ENCODE data around the gene AQP6. TPM values are rescaled to one million over a fixed set of nuclear protein-coding genes. Genes with fewer than 3 reads are reported as not detected.

The AQP6 gene
- total and polyA plus RNA-seq, 2 donors (not counting 1 experiment from before 2014, with no cell fraction given) = 0.17 TPM; not detected in 1

GRCh38 chr12:50026691-50027090 is 53.9 kb downstream of the AQP6 start:
- peaks cover 36% of the 10 kb centered on the region for H3K79me2 ChIP-seq (ENCODE audit: control insufficient read depth, insufficient read depth, low read length)
- no peak overlapping the region for H3K27ac ChIP-seq (ENCODE audit: insufficient read depth, low read length)
- H3K27me3 ChIP-seq (ENCODE audit: control insufficient read depth, insufficient read depth, low read length) = no peaks in the 10 kb centered on the region
- no peaks in the 10 kb centered on the region for H3K36me3 ChIP-seq (ENCODE audit: control insufficient read depth, insufficient read depth, low read length)
- H3K4me3 ChIP-seq (replicated peaks in 1 of 4; ENCODE audit: control extremely low read depth in 1 of 4, insufficient read depth in 1 of 4, low read depth in 3 of 4, low read length in 4 of 4) = no peak overlapping the region
- H3K9me3 ChIP-seq (ENCODE audit: control insufficient read depth, insufficient read depth, low read depth, low read length) = no peaks in the 10 kb centered on the region
- H3K4me1 ChIP-seq (ENCODE audit: control insufficient read depth, extremely low read depth, insufficient read depth, low read length) = no peaks in the 10 kb centered on the region
- no peak overlapping the region for H3K9ac ChIP-seq (ENCODE audit: insufficient read depth, low read length)
- no peak overlapping the region for H3K4me2 ChIP-seq (ENCODE audit: extremely low read depth, insufficient read depth, low read length)
- H2AFZ ChIP-seq (ENCODE audit: low read length) = no peak overlapping the region
- no peak for TF ChIP-seq EZH2 (IDR thresholded peaks at IDR 0.05; ENCODE audit: low read length, missing control alignments)
- TF ChIP-seq CTCF (conservative IDR thresholded peaks at IDR 0.05 in 1 of 2, IDR thresholded peaks at IDR 0.05 in 1 of 2; ENCODE audit: low read depth in 1 of 2, low read length in 2 of 2) = no peak
- H4K20me1 ChIP-seq (ENCODE audit: control insufficient read depth, extremely low read depth, insufficient read depth, low read length) = no peaks in the 10 kb centered on the region
- DNase-seq (ENCODE audit: low read depth in 2 of 2) = no peak

Other genes starting within 250 kb of the AQP6 start
- 369 and 432 TPM in 2 replicates for gene TMBIM6, start 231.4 kb upstream of the AQP6 start, total RNA-seq
- 830 and 879 TPM in 2 replicates for gene TMBIM6, start 231.4 kb upstream of the AQP6 start, polyA plus RNA-seq
- 11.6 and 14.2 TPM in 2 replicates for gene NCKAP5L, start 144.5 kb upstream of the AQP6 start, total RNA-seq
- gene NCKAP5L, start 144.5 kb upstream of the AQP6 start, polyA plus RNA-seq = 3.9 TPM in 2 replicates
- 4.5 and 7.2 TPM in 2 replicates for gene BCDIN3D, start 129.8 kb upstream of the AQP6 start, total RNA-seq
- gene BCDIN3D, start 129.8 kb upstream of the AQP6 start, polyA plus RNA-seq = 2.5 and 3.2 TPM in 2 replicates
- gene FAIM2, start 69.0 kb upstream of the AQP6 start, total RNA-seq = 0.50 and 3.6 TPM in 2 replicates
- 1.00 and 7.3 TPM in 2 replicates for gene FAIM2, start 69.0 kb upstream of the AQP6 start, polyA plus RNA-seq
- not detected in 2 replicates for gene AQP2, start 22.2 kb upstream of the AQP6 start, total RNA-seq
- gene AQP2, start 22.2 kb upstream of the AQP6 start, polyA plus RNA-seq = not detected in 2 replicates
- under 0.01 TPM in 1 of 2 replicates, not detected in the other for gene AQP5, start 11.1 kb upstream of the AQP6 start, total RNA-seq
- gene AQP5, start 11.1 kb upstream of the AQP6 start, polyA plus RNA-seq = not detected in 2 replicates
- gene RACGAP1, start 52.5 kb downstream of the AQP6 start, total RNA-seq = 15.2 and 38.1 TPM in 2 replicates
- 22.9 and 73.4 TPM in 2 replicates for gene RACGAP1, start 52.5 kb downstream of the AQP6 start, polyA plus RNA-seq
- gene ASIC1, start 84.6 kb downstream of the AQP6 start, total RNA-seq = 1.7 and 1.8 TPM in 2 replicates
- 2.6 and 3.9 TPM in 2 replicates for gene ASIC1, start 84.6 kb downstream of the AQP6 start, polyA plus RNA-seq
- gene SMARCD1, start 112.4 kb downstream of the AQP6 start, total RNA-seq = 22.9 and 34.3 TPM in 2 replicates
- gene SMARCD1, start 112.4 kb downstream of the AQP6 start, polyA plus RNA-seq = 30.5 and 45.0 TPM in 2 replicates
- gene GPD1, start 131.1 kb downstream of the AQP6 start, total RNA-seq = under 0.01 TPM in 1 of 2 replicates, not detected in the other
- gene GPD1, start 131.1 kb downstream of the AQP6 start, polyA plus RNA-seq = 0.03 TPM in 1 of 2 replicates, not detected in the other
- gene COX14, start 139.3 kb downstream of the AQP6 start, total RNA-seq = 39.0 and 55.3 TPM in 2 replicates
- gene COX14, start 139.3 kb downstream of the AQP6 start, polyA plus RNA-seq = 57.1 and 58.7 TPM in 2 replicates
- 36.7 and 51.0 TPM in 2 replicates for gene CERS5, start 194.4 kb downstream of the AQP6 start, total RNA-seq
- gene CERS5, start 194.4 kb downstream of the AQP6 start, polyA plus RNA-seq = 70.3 and 74.4 TPM in 2 replicates

Data from fibroblast of lung (primary cell).